Epidermal melanocyte (primary cell): ENCODE results near the gene BPIFB4.

ENCODE experiments used
- DNase-seq: peaks from one replicate; pipeline ENCODE4 v3.0.0; 2011; ENCODE audit warnings: low spot score; ENCODE audit not compliant: insufficient read length

The BPIFB4 gene

GRCh38 chr20:33160681-33161080 lies 81.2 kb downstream of the BPIFB4 start:
- no peak for DNase-seq
